SKM-1 treated with dmso at 0.1 percent for 144 hours (cell line): ENCODE results near the gene RILPL1.
A peak's percentile ranks its signal among the peaks of the same experiment; 100 is the strongest.
"Not testable (repeated sequence)": the region's sequence is repeated elsewhere in the genome, so short reads cannot be mapped to it uniquely, and the experiment has no call there.

Experiments used
- DNase-seq: peaks from one replicate; lab custom pipeline; 2025; ENCODE audit not compliant: unreplicated experiment; lab: John Stamatoyannopoulos, UW

The RILPL1 gene

DNA sequence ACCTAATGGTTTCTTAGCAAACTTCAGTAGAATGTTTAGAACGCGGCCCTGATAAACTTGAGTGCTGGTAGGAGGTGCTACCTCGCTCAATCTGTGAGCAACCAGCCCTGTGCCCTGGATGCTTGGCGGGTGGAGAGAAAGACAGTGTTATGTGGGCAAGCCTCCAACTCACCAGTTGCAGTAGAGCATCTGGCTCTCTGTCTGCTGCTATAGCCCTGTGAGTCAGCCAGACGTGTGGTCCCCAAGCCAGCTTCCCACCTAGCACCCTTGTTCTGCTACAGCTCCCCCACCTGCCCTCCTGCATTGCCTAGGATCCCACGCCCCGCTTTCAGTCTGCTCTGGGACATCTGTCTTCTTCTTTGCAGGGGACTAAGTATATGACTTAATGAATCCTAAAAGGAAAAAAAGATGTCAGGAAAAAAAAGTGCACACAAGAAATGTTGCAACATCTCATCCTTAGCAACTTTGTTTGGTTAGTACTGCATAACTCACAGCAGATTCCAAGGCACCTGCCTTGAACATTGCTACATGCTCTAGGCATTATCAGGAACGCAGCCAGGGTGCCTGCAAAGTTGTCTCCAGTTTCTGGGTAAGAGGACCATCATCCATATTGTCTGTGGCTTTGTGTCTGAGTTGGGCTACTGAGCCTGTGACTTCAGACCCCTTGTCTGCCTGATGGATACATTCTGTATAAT is 62.0 kb downstream of the RILPL1 start:
- DNase-seq = no peak

DNA sequence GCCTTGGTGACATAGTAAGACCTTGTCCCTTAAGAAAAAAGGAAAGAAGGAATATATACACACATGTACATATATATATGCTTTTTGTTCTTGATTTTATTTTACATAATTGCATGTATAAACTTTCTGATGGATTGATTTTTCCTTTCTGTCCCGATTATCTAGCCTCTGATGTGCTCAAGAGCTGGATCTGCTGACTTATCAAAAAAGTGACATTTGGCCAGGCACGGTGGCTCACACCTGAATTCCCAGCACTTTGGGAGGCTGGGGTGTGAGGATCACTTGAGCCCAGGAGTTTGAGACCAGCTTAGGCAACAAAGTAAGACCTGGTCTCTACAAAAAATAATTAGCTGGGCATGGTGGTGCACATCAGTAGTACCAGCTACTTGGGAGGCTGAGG is 63.5 kb downstream of the RILPL1 start:
- DNase-seq = no peak

DNA sequence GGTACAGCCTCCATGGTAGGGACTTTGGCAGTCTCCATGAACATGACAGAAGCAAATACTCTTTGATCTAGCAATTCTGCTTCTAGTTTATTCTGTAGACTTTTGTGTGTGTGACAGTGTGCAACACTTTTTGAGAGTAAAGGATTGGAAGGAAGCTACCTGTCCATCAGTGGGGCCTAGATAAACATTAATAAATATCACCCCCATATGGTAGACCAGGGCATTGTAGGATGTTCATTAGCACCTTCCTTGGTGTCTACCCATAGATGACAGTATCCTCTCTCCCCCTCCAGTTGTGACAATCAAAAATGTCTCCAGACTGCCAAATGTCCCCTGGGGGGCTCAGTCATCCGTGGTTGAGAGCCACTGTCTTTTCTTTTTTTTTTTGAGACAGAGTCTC is 64.7 kb downstream of the RILPL1 start:
- no peak for DNase-seq

DNA sequence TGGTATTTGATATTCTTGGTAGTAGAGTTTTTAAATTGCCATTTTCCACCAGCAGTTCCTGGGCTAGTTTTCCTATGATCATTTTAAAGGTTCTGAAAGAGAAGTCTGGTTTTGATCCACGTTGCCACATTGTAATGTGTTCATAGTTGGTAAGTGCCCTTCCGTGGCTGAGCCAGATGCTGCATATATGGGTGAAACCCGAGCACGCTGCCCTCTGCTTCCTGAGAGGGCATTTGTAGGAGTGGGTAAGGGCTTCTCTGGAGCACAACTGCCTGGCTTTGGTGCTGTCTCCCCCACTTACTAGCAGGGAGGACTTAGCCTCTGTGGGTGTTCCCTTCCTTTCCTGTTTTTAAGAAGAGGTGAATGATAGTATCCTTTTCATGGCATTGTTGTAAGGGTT is 68.4 kb downstream of the RILPL1 start:
- no peak for DNase-seq

DNA sequence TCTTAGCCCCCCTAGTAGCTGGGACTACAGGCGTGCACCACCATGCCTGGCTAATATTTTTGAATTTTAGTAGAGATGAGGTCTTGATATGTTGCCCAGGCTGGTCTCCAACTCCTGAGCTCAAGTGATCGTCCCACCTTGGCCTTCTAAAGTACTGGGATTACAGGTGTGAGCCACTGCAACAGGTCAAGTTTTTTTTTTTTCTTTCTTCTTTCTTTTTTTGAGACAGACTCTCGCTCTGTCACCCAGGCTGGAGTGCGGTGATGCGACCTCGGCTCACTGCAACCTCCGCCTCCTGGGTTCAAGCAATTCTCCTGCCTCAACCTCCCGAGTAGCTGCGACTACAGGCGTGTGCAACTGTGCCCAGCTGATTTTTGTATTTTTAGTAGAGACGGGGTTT is 70.3 kb downstream of the RILPL1 start:
- DNase-seq = not testable (repeated sequence)

DNA sequence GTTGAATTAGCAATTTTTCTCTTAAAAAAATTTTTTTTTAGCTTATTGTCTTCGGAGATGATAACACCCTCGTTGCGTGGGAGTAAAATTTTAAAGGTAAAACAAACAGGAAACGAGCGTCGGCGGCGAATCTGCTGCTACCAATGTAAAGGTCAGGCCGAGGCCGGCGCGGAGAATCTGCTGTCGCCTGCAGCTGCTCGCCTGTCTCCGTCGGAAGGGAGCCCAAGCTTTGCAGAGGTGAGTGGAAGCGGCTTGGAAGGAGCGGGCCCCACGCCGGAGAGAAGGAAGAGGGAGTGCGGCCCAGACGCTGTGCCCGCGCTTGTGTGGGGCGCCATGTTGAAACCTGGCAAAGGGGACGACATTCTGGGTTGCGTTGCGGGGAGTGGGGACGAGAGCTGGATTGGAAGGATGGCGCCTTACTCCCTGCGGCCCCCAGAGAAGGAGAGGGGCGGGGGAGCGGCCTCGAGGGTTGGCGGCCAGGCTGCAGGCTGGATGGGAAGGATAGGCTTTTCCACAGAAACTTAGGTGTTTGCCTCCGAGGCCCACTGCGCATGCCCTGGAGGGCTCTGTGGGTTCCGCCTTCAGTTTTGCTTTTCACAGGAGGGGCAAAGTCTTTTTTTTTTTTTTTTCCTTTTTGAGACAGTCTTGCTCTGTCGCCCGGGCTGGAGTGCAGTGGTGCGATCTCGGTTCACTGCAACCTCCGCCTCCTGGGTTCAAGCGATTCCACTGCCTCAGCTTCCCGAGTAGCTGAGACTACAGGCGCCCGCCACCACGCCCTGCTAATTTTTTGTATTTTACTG is 75.3 kb downstream of the RILPL1 start, which contains the start of gene SNRNP35:
Gene SNRNP35, plus strand, starts transcription at position 160 of the 800 bp plus-strand sequence. CDS start 7,402 bp downstream, outside the sequence.
- DNase-seq = peak; percentile 31

DNA sequence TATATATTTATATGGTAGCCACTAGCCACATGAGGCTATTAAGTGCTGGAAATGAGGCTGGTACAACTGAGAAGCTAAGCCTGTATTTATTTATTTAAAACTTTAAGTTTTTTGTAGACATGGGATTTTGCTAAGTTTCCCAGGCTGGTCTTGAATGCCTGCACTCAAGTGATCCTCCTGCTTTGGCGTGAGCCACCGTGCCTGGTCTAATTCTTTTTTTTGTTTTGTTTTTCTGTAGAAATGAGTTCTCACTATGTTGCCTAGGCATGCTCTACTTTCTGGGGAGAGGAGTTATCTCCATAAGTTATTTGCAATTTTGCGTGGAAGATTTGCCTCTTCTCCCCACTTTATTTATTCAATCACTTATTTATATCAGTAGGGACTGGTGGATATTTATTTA is 80.4 kb downstream of the RILPL1 start:
- DNase-seq = no peak

DNA sequence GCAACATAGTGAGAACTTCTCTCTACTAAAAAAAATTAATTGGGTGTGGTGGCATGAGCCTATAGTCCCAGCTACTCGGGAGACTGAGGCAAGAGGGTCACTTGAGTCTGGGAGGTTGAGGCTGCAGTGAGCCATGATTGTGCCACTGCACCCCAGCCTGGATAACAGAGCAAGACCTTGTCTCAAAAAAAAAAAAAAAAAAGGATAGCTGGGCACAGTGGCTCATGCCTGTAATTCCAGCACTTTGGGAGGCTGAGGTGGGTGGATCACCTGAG is 81.3 kb downstream of the RILPL1 start:
- not testable (repeated sequence) for DNase-seq

DNA sequence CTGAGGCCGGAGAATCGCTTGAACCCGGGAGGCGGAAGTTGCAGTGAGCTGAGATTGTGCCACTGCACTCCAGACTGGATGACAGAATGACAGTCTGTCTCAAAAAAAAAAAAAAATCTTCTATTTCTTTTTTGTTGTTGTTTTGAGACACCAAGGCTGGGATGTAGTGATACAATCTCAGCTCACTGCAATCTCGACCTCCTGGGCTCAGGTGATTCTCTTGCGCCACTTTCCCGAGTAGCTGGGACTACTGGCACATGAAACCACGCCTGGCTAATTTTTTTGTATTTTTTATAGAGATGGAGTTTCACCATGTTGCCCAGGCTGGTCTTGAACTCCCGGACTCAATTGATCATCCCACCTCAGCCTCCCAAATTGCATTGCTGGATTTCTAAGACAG is 82.9 kb downstream of the RILPL1 start:
- no peak for DNase-seq

DNA sequence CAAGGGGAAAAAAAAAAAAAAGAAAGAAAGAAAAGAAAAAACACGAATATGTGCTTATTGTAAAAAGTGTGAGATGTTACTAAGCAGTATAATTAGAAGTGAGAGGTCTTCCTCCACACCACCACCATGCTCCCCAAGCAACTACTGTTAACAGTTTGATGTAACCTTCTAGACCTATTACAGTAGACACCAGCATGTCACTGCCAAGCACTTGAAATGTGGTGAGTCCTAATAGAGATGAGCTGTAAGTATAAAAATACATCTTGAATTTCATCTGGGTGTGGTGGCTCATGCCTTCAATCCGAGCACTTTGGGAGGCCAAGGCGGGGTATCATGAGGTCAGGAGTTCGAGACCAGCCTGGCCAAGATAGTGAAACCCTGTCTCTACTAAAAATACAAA is 83.7 kb downstream of the RILPL1 start:
- no peak for DNase-seq

DNA sequence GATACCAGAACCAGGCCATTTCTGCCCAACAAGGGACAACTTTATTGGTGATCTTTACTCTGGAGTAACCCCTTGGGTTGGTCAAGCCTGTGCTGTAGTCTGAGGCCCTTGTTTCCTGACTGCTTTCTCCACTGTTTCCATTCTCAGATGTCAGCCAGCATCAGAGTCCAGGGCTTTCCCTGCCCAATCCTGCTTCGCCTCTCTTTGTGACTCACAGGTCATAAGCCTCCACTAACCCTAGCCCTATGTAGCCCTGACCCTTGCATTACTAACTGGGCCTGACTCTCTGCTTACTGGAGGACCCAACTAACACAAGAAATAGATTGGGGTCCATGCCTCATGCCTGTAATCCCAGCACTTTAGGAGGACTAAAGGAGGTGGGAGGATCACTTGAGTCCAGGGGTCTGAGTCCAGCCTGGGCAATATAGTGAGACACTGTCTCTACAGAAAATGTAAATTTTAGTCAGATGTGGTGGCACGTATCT is 84.2 kb downstream of the RILPL1 start:
- no peak for DNase-seq

DNA sequence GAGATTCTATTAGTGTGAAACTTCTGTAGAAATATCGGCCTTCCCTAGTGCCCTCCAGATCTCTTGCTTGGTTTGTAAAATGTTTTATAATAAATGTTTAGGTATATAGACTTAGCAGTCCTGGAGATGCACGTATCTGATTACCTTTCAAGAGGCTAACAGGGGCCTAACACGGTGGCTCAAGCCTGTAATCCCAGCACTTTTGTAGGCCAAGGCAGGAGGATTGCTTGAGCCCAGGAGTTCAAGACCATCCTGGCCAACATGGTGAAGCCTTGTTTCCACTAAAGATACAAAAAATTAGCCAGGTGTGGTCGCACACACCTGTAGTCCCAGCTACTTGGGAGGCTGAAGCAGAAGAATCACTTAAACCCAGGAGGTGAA is 87.2 kb downstream of the RILPL1 start:
- DNase-seq = no peak

DNA sequence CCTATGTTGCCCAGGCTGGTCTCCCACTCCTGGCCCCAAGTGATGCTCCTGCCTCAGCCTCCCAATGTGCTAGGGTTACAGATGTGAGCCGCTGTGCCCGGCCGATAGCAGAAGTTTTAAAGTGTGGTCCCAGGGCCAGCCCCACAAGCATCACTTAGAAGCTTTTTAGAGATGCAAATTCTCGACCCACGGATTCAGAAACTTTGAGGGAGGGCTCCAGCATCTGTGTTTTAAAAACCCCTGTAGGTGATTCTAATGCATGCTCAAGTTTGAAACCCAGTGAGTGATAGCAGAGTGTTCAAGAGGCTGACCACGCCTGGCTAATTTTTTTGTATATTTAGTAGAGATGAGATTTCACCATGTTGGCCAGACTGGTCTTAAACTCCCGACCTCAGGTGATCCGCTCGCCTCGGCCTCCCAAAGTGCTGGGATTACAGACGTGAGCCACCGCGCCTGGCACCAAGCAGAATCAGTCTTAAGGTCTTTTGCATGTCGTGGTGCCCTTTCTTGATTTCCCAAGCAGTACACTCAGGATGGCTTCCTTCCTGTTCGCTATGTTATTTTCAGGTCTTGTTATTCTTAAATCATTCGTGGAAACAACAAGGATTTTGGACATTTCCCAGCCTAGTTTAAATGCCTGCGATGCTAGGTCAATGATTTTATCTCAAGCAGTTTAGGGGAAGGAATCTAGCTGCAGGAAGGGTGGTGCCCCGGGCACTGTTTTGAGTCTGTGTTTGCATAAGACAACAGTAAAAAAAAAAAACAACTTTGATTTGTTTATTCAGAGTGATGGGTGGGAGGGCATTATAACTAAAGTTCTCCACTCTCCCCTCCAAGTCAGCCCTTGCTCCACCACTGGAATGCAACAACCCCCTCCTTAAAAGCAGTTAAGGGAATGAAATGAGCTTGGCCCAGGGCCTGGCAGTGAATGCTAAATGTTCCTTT is 87.9 kb downstream of the RILPL1 start:
- no peak for DNase-seq

DNA sequence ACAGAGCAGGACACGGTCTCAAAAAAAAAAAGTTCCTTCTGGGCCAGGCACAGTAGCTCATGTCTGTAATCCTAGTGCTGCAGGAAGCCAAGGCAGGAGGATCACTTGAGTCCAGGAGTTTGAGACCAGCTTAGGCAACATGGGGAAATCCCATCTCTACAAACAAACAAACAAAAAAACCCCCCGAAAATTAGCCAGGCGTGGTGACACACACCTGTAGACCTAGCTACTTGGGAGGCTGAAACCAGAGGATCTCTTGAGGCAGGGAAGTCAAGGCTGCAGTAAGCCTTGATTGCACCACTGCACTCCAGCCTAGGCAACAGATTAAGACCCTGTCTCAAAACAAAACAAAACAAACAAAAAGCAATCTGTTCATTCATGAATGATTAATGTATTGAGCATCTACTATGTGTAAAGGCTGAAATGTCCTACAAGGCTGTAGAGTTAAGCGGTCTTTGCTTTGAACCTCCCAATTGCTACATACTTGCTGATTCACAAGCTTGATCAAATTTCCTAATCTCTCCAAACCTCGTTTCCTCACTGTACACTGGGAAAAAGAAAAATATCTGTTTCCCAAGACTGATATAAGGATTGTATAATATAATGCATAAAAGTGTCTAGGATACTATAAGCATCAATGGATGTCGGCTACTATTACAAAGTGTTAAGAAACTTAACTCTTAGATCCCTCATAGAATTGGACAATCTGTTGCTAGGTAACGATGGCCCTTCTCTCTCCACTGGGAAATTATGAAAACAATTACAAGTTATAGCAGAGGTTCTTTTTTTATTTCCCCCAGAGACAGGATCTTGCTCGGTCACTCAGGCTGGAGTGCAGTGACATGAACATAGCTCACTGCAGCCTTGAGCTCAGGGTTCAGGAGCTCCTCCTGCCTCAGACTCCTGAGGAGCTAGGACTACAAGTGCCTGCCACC is 89.2 kb downstream of the RILPL1 start:
- DNase-seq = no peak

DNA sequence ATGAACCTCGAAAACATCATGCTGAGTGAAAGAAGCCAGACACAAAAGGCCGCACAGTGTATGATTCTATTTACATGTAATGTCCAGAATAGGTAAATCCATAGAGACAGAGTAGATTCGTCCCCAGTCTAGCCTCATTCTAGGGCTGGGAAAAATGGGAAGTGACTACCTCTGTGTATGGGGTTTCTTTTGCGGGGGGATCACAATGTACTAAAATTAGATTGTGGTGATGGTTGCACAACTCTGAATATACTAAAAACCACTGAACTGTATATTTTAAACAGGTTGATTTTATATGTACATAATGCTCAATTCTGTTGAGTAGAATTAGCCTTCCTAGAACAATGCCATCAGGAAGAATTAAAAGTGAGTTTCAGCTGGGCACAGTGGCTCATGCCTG is 90.7 kb downstream of the RILPL1 start:
- DNase-seq = peak; percentile 24

DNA sequence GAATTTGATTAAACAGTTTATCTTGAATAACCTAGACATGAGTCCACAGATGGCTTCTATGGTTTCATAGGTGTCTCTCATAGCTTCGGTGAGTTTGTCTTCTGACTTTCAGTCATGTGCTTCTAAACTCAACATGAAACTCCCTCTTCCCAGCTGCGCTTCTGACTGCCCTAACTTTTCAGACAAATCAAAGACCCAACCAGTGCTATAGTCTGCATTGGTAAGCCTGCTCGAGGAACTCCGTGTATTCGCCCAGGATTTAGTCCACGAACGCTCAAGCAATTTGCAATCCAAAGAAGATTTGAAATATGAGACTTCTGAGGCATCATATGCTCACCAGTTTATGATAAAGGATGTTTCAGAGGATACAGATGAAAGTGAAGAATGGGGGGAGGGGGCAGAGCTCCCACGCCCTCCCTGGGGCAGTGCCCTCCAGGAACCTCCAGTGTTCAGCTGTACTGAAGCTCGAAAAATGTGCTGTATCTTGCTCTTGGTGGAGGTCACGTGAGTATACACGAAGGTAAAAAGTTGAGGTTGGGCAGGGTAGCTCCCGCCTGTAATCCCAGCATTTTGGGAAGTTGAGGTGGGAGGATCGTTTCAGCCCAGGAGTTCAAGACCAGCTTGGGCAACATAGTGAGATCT is 91.9 kb downstream of the RILPL1 start:
- no peak for DNase-seq

DNA sequence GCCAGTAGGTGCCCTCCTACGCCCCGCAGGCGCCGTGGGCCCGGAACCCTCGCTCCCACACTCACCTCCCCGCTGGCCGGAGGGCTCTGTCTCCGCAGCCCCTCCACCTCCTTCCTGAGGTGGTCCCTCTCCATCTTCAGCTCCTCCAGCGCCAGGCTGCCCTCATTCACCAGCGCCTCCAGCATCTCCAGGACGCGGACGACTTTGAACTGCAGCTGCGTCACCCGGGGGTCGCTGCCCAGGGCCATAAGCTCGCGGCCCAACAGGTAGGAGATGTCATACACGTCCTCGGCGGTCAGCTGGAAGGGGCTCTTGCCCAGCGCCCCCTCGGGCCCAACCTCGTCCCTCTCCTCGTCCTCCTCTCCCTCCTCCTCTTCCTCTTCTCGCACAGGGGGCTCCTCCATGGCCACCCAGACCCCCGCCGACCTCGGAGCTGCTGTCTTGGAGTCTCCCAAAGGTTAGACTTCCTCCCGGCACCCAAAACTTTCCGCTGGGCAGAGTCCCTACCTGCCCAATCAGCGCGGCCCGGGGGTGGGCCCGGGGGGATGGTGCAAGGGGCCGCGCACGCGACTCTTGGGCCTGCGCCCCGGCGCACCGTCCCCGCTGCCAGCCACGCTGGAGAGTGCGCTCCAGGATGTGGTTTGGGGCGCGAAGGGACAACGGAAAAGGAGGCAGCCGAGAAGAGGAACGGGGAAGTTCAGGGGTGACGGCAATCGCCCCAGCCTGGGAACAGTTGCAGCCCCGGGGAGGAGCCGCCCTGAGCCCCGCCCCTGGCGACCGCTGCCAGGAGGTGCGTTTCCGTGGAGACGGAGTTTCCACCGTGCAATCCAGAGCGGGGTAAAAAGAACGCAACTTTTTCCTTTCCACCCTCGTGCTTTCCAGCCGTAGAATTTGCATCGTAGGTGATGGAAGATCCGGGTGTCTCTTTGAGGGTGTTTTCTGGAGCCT is 97.2 kb downstream of the RILPL1 start, which contains the start of gene RILPL2:
Gene RILPL2, minus strand, starts transcription at position 668 of the 948 bp plus-strand sequence. Its CDS starts 264 bp downstream, at position 404.
- DNase-seq = peak; percentile 80

DNA sequence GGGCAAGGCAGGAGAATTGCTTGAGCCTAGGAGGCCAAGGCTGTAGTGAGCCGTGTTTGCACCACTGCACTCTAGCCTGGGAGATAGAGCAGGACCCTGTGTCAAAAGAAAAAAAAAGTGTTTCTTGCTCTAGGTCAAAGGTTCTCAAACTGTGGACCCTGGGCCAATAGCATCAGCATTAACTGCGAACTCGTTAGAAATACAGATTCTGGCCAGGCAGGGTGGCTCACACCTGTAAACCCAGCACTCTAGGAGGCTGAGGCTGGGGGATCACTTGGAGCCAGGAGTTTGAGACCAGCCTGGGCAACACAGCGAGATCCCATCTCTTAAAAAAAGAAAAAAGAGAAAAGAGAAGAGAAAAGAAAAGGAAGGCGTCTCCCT is 97.9 kb downstream of the RILPL1 start:
- DNase-seq = no peak

DNA sequence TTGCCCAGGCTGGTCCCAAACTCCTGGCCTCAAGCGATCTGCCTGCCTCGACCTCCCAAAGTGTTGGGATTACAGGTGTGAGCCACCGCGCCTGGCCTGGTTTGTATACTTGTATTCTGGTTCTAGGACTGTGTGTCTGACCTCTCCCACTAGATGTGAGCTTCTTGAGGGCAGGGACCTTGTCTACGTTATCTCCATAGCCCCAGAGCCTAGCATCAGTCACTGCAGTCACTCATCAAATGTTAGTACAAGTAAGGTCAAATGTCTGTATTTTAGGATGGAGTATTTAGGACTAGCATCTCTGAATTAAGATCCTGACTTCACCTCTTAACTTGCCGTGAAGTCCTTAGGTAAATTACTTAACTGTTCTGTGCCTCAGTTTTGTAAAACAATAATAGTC is 99.9 kb downstream of the RILPL1 start:
- no peak for DNase-seq
